GM19452 (cell line): ENCODE measurements around the gene PPP2R5C.
"Not testable (repeated sequence)": the region's sequence is repeated elsewhere in the genome, so short reads cannot be mapped to it uniquely, and the experiment has no call there.

ENCODE experiments used
- ATAC-seq: cut with Tn5 transposase; IDR thresholded peaks from one replicate; pipeline ENCODE4 v1.9.1; 2021; ENCODE audit not compliant: unreplicated experiment

The PPP2R5C gene

GRCh38 chr14:101761032-101761880, at the start of gene PPP2R5C:
Gene PPP2R5C (plus strand): TSS chr14:101761709. CDS start chr14:101761894, 185 bp downstream.
- ATAC-seq: peak; percentile 64

- not testable (repeated sequence) for ATAC-seq
Observed at GRCh38 chr14:101711857-101712233, 49.7 kb upstream of the PPP2R5C start.

GRCh38 chr14:101712341-101712740, 49.2 kb upstream of the PPP2R5C start:
- not testable (repeated sequence) for ATAC-seq

GRCh38 chr14:101713091-101713490, 48.4 kb upstream of the PPP2R5C start:
- ATAC-seq: not testable (repeated sequence)

GRCh38 chr14:101713621-101714349, 47.7 kb upstream of the PPP2R5C start:
- no peak for ATAC-seq

GRCh38 chr14:101714394-101714793, 47.1 kb upstream of the PPP2R5C start:
- no peak for ATAC-seq

- ATAC-seq: no peak
Observed at GRCh38 chr14:101715210-101716076, 46.1 kb upstream of the PPP2R5C start.

- no peak for ATAC-seq
Observed at GRCh38 chr14:101716077-101716950, 45.2 kb upstream of the PPP2R5C start.

GRCh38 chr14:101716956-101717662, 44.4 kb upstream of the PPP2R5C start:
- ATAC-seq: no peak

GRCh38 chr14:101717663-101718490, 43.6 kb upstream of the PPP2R5C start:
- ATAC-seq: no peak

- no peak for ATAC-seq
Observed at GRCh38 chr14:101719045-101719645, 42.4 kb upstream of the PPP2R5C start.

- ATAC-seq: no peak
Observed at GRCh38 chr14:101719708-101720107, 41.8 kb upstream of the PPP2R5C start.

GRCh38 chr14:101721111-101721510, 40.4 kb upstream of the PPP2R5C start:
- no peak for ATAC-seq

GRCh38 chr14:101721951-101722661, 39.4 kb upstream of the PPP2R5C start:
- no peak for ATAC-seq

- ATAC-seq: no peak
Observed at GRCh38 chr14:101723061-101723595, 38.4 kb upstream of the PPP2R5C start.

- ATAC-seq: not testable (repeated sequence)
Observed at GRCh38 chr14:101725652-101726051, 35.9 kb upstream of the PPP2R5C start.

GRCh38 chr14:101726295-101726953, 35.1 kb upstream of the PPP2R5C start:
- ATAC-seq: no peak
